Measurements from ENCODE around the gene CDHR2.
"Not testable (repeated sequence)": the region's sequence is repeated elsewhere in the genome, so short reads cannot be mapped to it uniquely, and the experiment has no call there.

CDHR2 gene

GRCh38 chr5:176597417-176598389 lies 48.6 kb downstream of the CDHR2 start:
- no peak for DNase-seq

- not testable (repeated sequence) for DNase-seq
Observed at GRCh38 chr5:176599749-176600430, 50.7 kb downstream of the CDHR2 start.

GRCh38 chr5:176601901-176602482 lies 52.9 kb downstream of the CDHR2 start:
- DNase-seq: no peak

- DNase-seq: no peak
Observed at GRCh38 chr5:176603091-176603490, 53.9 kb downstream of the CDHR2 start.

GRCh38 chr5:176606032-176606431 lies 56.9 kb downstream of the CDHR2 start:
- DNase-seq: no peak

GRCh38 chr5:176606875-176607274 lies 57.7 kb downstream of the CDHR2 start:
- no peak for DNase-seq

- no peak for DNase-seq
Observed at GRCh38 chr5:176608142-176608705, 59.1 kb downstream of the CDHR2 start.

GRCh38 chr5:176608937-176609723 lies 60.0 kb downstream of the CDHR2 start:
- DNase-seq: no peak

GRCh38 chr5:176609724-176610434 lies 60.7 kb downstream of the CDHR2 start, which contains the start of gene GPRIN1:
Gene GPRIN1 (minus strand): TSS chr5:176610156. CDS start chr5:176599834, 10,322 bp downstream.
- peak; percentile 41 to 61 for DNase-seq

- peak; percentile 19 to 39 for DNase-seq
Observed at GRCh38 chr5:176610435-176610773, 61.3 kb downstream of the CDHR2 start.

GRCh38 chr5:176611435-176611834 lies 62.3 kb downstream of the CDHR2 start:
- DNase-seq: no peak

- DNase-seq: no peak
Observed at GRCh38 chr5:176612008-176612407, 62.9 kb downstream of the CDHR2 start.

- DNase-seq: no peak
Observed at GRCh38 chr5:176612855-176613254, 63.7 kb downstream of the CDHR2 start.

- DNase-seq: no peak
Observed at GRCh38 chr5:176614805-176615478, 65.8 kb downstream of the CDHR2 start.

GRCh38 chr5:176616511-176616910 lies 67.4 kb downstream of the CDHR2 start:
- no peak for DNase-seq

GRCh38 chr5:176618783-176619182 lies 69.6 kb downstream of the CDHR2 start:
- DNase-seq: no peak

GRCh38 chr5:176619203-176619568 lies 70.0 kb downstream of the CDHR2 start:
- no peak for DNase-seq

GRCh38 chr5:176619569-176620332 lies 70.6 kb downstream of the CDHR2 start:
- DNase-seq: no peak

- DNase-seq: no peak
Observed at GRCh38 chr5:176620333-176620981, 71.3 kb downstream of the CDHR2 start.

- no peak for DNase-seq
Observed at GRCh38 chr5:176621661-176622079, 72.5 kb downstream of the CDHR2 start.

Data from SHP77 (cell line).